K562 (cell line): Measurements from ENCODE around the gene KAT14. TPM values are rescaled to one million over a fixed set of nuclear protein-coding genes. Genes with fewer than 3 reads are reported as not detected.

Experiments
- ATAC-seq: fragments of 200-7000 bp; cut with Tn5 transposase; 3 replicates; pipeline ENCODE4 v1.9.1; 2020; ENCODE audit warnings: moderate library complexity
- Bru-seq: library from RNA; stranded (reverse); fragments of 400-500 nt; gene quantifications from one replicate; lab custom pipeline; 2021; lab: Mats Ljungman, UMichigan
- BruChase-seq, 2 experiments: library from RNA; stranded (reverse); fragments of 400-500 nt; gene quantifications; one replicate each; lab custom pipeline; 2021; lab: Mats Ljungman, UMichigan
- BruUV-seq: library from RNA; stranded (reverse); fragments of 400-500 nt; replicated peaks from 2 replicates; lab custom pipeline; 2021; lab: Mats Ljungman, UMichigan
- CTCF ChIA-PET: fragments of 300-600 bp; formaldehyde crosslinking; extraction: SDS; loops from one replicate; lab custom pipeline; 2021; ENCODE audit warnings: low intra/inter-chr PET ratio; lab: Yijun Ruan, JAX
- POLR2A ChIA-PET: fragments of 300-600, 350-650 bp; sonication (Branson Sonifier 250); formaldehyde crosslinking; extraction: SDS; loops from one replicate; lab custom pipeline; 2021; ENCODE audit warnings: antibody characterized with exemption, inconsistent platforms; lab: Yijun Ruan, JAX
- DNase-seq, 4 experiments: peaks; one replicate each; pipeline versions ENCODE4 v3.0.0 to v3.0.0-alpha.2; 2011 to 2018; ENCODE audit warnings: low spot score in 3 of 4, mixed read lengths in 3 of 4; ENCODE audit errors: extremely low read depth in 1 of 4
- FAIRE-seq: peaks from 2 replicates; lab custom pipeline; 2011; peaks lifted over from hg19 to GRCh38; lab: Jason Lieb, UNC
- H2AFZ ChIP-seq: 2 replicates; pipeline ENCODE4 v1.6.0; 2011; ENCODE audit warnings: low read depth, low read length, control low read depth, inconsistent platforms
- H3K27ac ChIP-seq: fragments of 200-600 bp; 3 replicates; pipeline ENCODE4 v1.8.0; 2011; ENCODE audit warnings: low read depth, mild to moderate bottlenecking, control low read depth, inconsistent platforms, low read length, moderate library complexity, mixed read lengths; ENCODE audit errors: extremely low read depth
- H3K27me3 ChIP-seq, 2 experiments: fragments of 300-600 bp in 1 of 2; 2 replicates in 1 of 2; 3 replicates in 1 of 2; pipeline versions ENCODE4 v1.6.0 to v1.8.0; 2011; ENCODE audit warnings: inconsistent platforms in 2 of 2, low read length in 2 of 2, mild to moderate bottlenecking in 1 of 2, mixed read lengths in 1 of 2, moderate library complexity in 1 of 2; ENCODE audit not compliant: control insufficient read depth in 2 of 2, insufficient read depth in 2 of 2
- H3K36me3 ChIP-seq: fragments of 300-600 bp; 3 replicates; pipeline ENCODE4 v1.8.0; 2011; ENCODE audit warnings: mild to moderate bottlenecking, low read length, inconsistent platforms; ENCODE audit not compliant: control insufficient read depth, insufficient read depth
- H3K4me1 ChIP-seq, 2 experiments: fragments of 200-600 bp in 1 of 2; replicated peaks in 1 of 2; 2 replicates in 1 of 2; 3 replicates in 1 of 2; pipeline versions ENCODE4 v1.5.1 to v1.8.0; 2011; ENCODE audit warnings: inconsistent platforms in 2 of 2, low read length in 2 of 2, mild to moderate bottlenecking in 1 of 2, mixed read lengths in 1 of 2, moderate library complexity in 1 of 2; ENCODE audit not compliant: control insufficient read depth in 2 of 2, insufficient read depth in 2 of 2
- H3K4me2 ChIP-seq: 2 replicates; pipeline ENCODE4 v1.6.1; 2011; ENCODE audit warnings: low read length, control low read depth, inconsistent platforms, mixed read lengths; ENCODE audit not compliant: insufficient read depth
- H3K4me3 ChIP-seq: fragments of 200-600 bp; sonication (generic), shearing (Covaris generic); 2 replicates; pipeline ENCODE4 v1.5.1; 2016; ENCODE audit warnings: control low read depth, inconsistent platforms
- H3K79me2 ChIP-seq: fragments of 200-600 bp; 3 replicates; pipeline ENCODE4 v1.8.0; 2011; ENCODE audit warnings: low read length, inconsistent platforms; ENCODE audit not compliant: control insufficient read depth, insufficient read depth
- H3K9ac ChIP-seq, 2 experiments: 2 replicates each; pipeline versions ENCODE4 v1.6.0 to v1.6.1; 2011; ENCODE audit warnings: low read depth in 2 of 2, low read length in 2 of 2, control low read depth in 1 of 2, inconsistent platforms in 1 of 2, mild to moderate bottlenecking in 1 of 2, mixed read lengths in 1 of 2; ENCODE audit not compliant: insufficient read depth in 1 of 2
- H3K9me1 ChIP-seq: one replicate; pipeline ENCODE4 v1.6.0; 2011; ENCODE audit warnings: inconsistent platforms, mild to moderate bottlenecking, low read length, moderate library complexity; ENCODE audit not compliant: control insufficient read depth, insufficient read depth
- H3K9me3 ChIP-seq: replicated peaks from 2 replicates; pipeline ENCODE4 v1.5.1; 2011; ENCODE audit warnings: low read depth, low read length, inconsistent platforms; ENCODE audit not compliant: control insufficient read depth, insufficient read depth
- H4K20me1 ChIP-seq: replicated peaks from 2 replicates; pipeline ENCODE4 v1.6.1; 2011; ENCODE audit warnings: low read length, inconsistent platforms, mixed read lengths; ENCODE audit not compliant: control insufficient read depth, insufficient read depth
- CCNT2 ChIP-seq: IDR thresholded peaks from 2 replicates; pipeline ENCODE4 v1.6.1; 2011; ENCODE audit warnings: borderline replicate concordance, low read depth, mild to moderate bottlenecking, moderate library complexity, mixed read lengths, low read length; ENCODE audit not compliant: insufficient read length; ENCODE audit errors: extremely low read depth
- ESRRA ChIP-seq: fragments of 450-650 bp; IDR thresholded peaks from 2 replicates; pipeline ENCODE4 v1.6.1; 2014; ENCODE audit warnings: low read depth, mild to moderate bottlenecking, moderate library complexity, borderline replicate concordance
- RBM34 ChIP-seq: fragments of 200-400 bp; formaldehyde crosslinking; IDR thresholded peaks from 2 replicates; pipeline ENCODE4 v1.6.1; 2018; ENCODE audit warnings: low read length, borderline replicate concordance; ENCODE audit not compliant: insufficient read depth
- THAP12 ChIP-seq: fragments of 250-450 bp; sonication (Bioruptor Pico); IDR thresholded peaks from 2 replicates; pipeline ENCODE4 v1.9.0; 2021; ENCODE audit warnings: mild to moderate bottlenecking, inconsistent platforms
- ZBTB34 ChIP-seq: fragments of 250-450 bp; sonication (Bioruptor Pico); IDR thresholded peaks from 2 replicates; pipeline ENCODE4 v1.8.0; 2021; ENCODE audit warnings: mild to moderate bottlenecking, moderate library complexity
- WGBS: fragments of 100-300 bp; shearing (Covaris generic); methylation state at CpG from one replicate; pipeline ENCODE4 v1.1.6; 2016; ENCODE audit warnings: low coverage, mixed read lengths; ENCODE audit not compliant: insufficient coverage; ENCODE audit errors: missing lambda C conversion rate; 5-methylcytosine and 5-hydroxymethylcytosine counted together
- in situ Hi-C: fragments of 300-500 bp; cut with MboI; formaldehyde crosslinking; loops from 4 replicates; pipeline ENCODE4 v1.15.0; 2018; ENCODE audit warnings: inconsistent platforms, mixed read lengths
- intact Hi-C: fragments of 100-400 bp; cut with micrococcal nuclease; formaldehyde crosslinking; loops from 2 replicates; pipeline ENCODE4 v1.14.2; 2022
- long read RNA-seq, 3 experiments: library from polyadenylated mRNA in 2 of 3; library from RNA in 1 of 3; unstranded in 2 of 3; stranded (forward) in 1 of 3; transcript quantifications; one replicate each; pipeline ENCODE4 v2.0.0, GENCODE V29; 2019 to 2022
- polyA minus RNA-seq, 3 experiments: library from RNA; depleted of rRNA, polyadenylated mRNA; stranded (reverse); fragments of >200 nt; gene quantifications; 2 replicates each; pipeline ENCODE4 v1.2.3, GENCODE V29; 2011
- polyA plus RNA-seq, 8 experiments: library from polyadenylated mRNA; depleted of rRNA in 4 of 8; stranded (reverse) in 5 of 8; unstranded in 3 of 8; fragments of >200 nt; fragmentation: Nextera tagmentation in 2 of 8; fragmentation: Illumina TruSeq in 1 of 8; extraction: Ambion mirVana in 2 of 8; extraction: Trizol in 1 of 8; gene quantifications; 2 replicates each; pipeline versions ENCODE4 v1.2.1 to v1.2.3, GENCODE V29; 2011 to 2014; ENCODE audit warnings: inconsistent platforms in 1 of 8, missing spikeins in 1 of 8
- total RNA-seq, 7 experiments: library from RNA; depleted of rRNA in 6 of 7; stranded (reverse); fragments of >200 nt in 6 of 7; fragmentation: Illumina TruSeq in 2 of 7; extraction: Trizol in 2 of 7; gene quantifications; 2 replicates each; pipeline versions ENCODE4 v1.2.1 to v1.2.3, GENCODE V29; 2011 to 2021; ENCODE audit warnings: low replicate concordance in 1 of 7

KAT14 gene, protein sequence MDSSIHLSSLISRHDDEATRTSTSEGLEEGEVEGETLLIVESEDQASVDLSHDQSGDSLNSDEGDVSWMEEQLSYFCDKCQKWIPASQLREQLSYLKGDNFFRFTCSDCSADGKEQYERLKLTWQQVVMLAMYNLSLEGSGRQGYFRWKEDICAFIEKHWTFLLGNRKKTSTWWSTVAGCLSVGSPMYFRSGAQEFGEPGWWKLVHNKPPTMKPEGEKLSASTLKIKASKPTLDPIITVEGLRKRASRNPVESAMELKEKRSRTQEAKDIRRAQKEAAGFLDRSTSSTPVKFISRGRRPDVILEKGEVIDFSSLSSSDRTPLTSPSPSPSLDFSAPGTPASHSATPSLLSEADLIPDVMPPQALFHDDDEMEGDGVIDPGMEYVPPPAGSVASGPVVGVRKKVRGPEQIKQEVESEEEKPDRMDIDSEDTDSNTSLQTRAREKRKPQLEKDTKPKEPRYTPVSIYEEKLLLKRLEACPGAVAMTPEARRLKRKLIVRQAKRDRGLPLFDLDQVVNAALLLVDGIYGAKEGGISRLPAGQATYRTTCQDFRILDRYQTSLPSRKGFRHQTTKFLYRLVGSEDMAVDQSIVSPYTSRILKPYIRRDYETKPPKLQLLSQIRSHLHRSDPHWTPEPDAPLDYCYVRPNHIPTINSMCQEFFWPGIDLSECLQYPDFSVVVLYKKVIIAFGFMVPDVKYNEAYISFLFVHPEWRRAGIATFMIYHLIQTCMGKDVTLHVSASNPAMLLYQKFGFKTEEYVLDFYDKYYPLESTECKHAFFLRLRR
- 4.5 and 5.4 TPM in 2 replicates for total RNA-seq (2011; cell fraction: chromatin; rRNA removed; ENCODE audit: low replicate concordance)
- 6.1 and 6.8 TPM in 2 replicates for total RNA-seq (2011; cell fraction: nucleolus; rRNA removed)
- 5.3 and 7.0 TPM in 2 replicates for total RNA-seq (2011; cell fraction: nucleoplasm; rRNA removed)
- total RNA-seq (2014; rRNA removed) (4.4 and 5.6 TPM in 2 replicates), total RNA-seq (2014; rRNA removed; fragmentation: Illumina TruSeq; extraction: Trizol) (5.6 and 5.9 TPM in 2 replicates), total RNA-seq (2015; rRNA removed; fragmentation: Illumina TruSeq; extraction: Trizol) (6.3 TPM in 2 replicates), total RNA-seq (2021) (6.2 and 7.2 TPM in 2 replicates), polyA plus RNA-seq (2011; rRNA removed) (6.0 and 7.0 TPM in 2 replicates), polyA plus RNA-seq (2014; fragmentation: Illumina TruSeq; extraction: Trizol) (4.7 and 6.2 TPM in 2 replicates), polyA plus RNA-seq (2014; fragmentation: Nextera tagmentation; extraction: Ambion mirVana) (1 to 10 TPM; 1.7 to 2.3 TPM), polyA plus RNA-seq (2014; rRNA removed) (4.4 and 5.9 TPM in 2 replicates), polyA minus RNA-seq (2011; rRNA and poly(A)+ RNA removed) (13.8 and 15.4 TPM in 2 replicates), Bru-seq, nascent RNA (percentile 51 among the genes with signal in this experiment), BruChase-seq, experiment 1, labeled RNA remaining after a 2-hour chase (percentile 51 among the genes with signal in this experiment), BruChase-seq, experiment 2, labeled RNA remaining after a 6-hour chase (percentile 53 among the genes with signal in this experiment)
- polyA plus RNA-seq (2011; cell fraction: cytosol; rRNA removed): 2.9 and 6.3 TPM in 2 replicates
- 3.6 and 5.4 TPM in 2 replicates for polyA plus RNA-seq (2011; cell fraction: nucleus; rRNA removed)
- 3.8 and 4.1 TPM in 2 replicates for polyA plus RNA-seq (2012)
- polyA minus RNA-seq (2011; cell fraction: cytosol; rRNA and poly(A)+ RNA removed): 4.5 and 5.6 TPM in 2 replicates
- 4.8 and 10.0 TPM in 2 replicates for polyA minus RNA-seq (2011; cell fraction: nucleus; rRNA and poly(A)+ RNA removed)
- long read RNA-seq, experiment 1, partial matches to known transcripts: 8 of 30 reads
- long read RNA-seq, experiment 1, other reads (novel, unspliced or antisense): 17 of 30 reads
- long read RNA-seq, experiment 2, partial matches to known transcripts: 8 of 12 reads
- long read RNA-seq, experiment 2, other reads (novel, unspliced or antisense): 3 of 12 reads
- long read RNA-seq, experiment 3, partial matches to known transcripts: 0 of 4 reads
- long read RNA-seq, experiment 3, other reads (novel, unspliced or antisense): 3 of 4 reads

GRCh38 chr20:18137412-18138265 lies at the start of gene KAT14, which contains the start of gene PET117:
Gene KAT14, plus strand, starts transcription at chr20:18137863. Its CDS starts 4,798 bp downstream, at chr20:18142661.
Gene PET117, plus strand, starts transcription at chr20:18137863. Its CDS starts 93 bp downstream, at chr20:18137956.
- WGBS: 12% methylated on average over 43 of the region's 87 CpGs
- Histone ChIP-seq H3K9ac (peak within 1 kb of the TSS; percentile 76 to 97), H3K79me2 (peaks cover 23% of the 10 kb centered on the region), H3K4me2 (peak within 1 kb of the TSS; percentile 88), H3K4me3 (peak within 1 kb of the TSS; percentile 97), H3K4me1 (peaks cover 0 to 9% of the 10 kb centered on the region in 2 experiments; a peak in 3 of 5 replicates), H4K20me1 (no peaks in the 10 kb centered on the region), H3K27me3 (no peaks in the 10 kb centered on the region), H3K27ac (peak within 1 kb of the TSS; percentile 59), H3K9me3 (no peaks in the 10 kb centered on the region), H2AFZ (peak within 1 kb of the TSS; percentile 93), H3K36me3 (peaks cover 7% of the 10 kb centered on the region; the same call in 1 of the 3 replicates), H3K9me1 (no peaks in the 10 kb centered on the region)
- peak; percentile 95 for ATAC-seq
- CTCF ChIA-PET: no interaction called here
- DNase-seq: peak; percentile 80 to 90 (median 80)
- intact Hi-C loops (no loop called here), in situ Hi-C loops (no loop called here)
- POLR2A ChIA-PET: interaction anchor here (0.6 to 1.2 kb wide), 4 partner anchors 12 to 29 kb away, joined by 3 to 5 read pairs (median 3); no protein-coding TSS in a partner anchor
- FAIRE-seq: peak; percentile 63
- BruUV-seq: no TSS peak
- TF ChIP-seq THAP12 (CRISPR knock-in tag) (0 out of 2 replicates have a peak, but pooled peaks have one; percentile 55), RBM34 (no peak), ESRRA (0 out of 2 replicates have a peak, but pooled peaks have one; percentile 11), CCNT2 (peak; percentile 71), ZBTB34 (CRISPR knock-in tag) (no peak)
